Stimulated activated CD8-positive, alpha-beta memory T cell treated with anti-CD3 and anti-CD28 coated beads, Interleukin-15, amount 100 ng/mL, for 1 hour (primary cell): ENCODE data around the gene RIC3.

Experiments used
- DNase-seq: peaks from one replicate; pipeline ENCODE4 v3.0.0-alpha.2; 2020; ENCODE audit warnings: low read depth

Gene RIC3

GRCh38 chr11:8102965-8103364 is 65.9 kb downstream of the RIC3 start:
- DNase-seq = no peak

- DNase-seq = no peak
Observed at GRCh38 chr11:8102296-8102915, 66.4 kb downstream of the RIC3 start.

- DNase-seq = no peak
Observed at GRCh38 chr11:8101421-8101820, 67.4 kb downstream of the RIC3 start.

- no peak for DNase-seq
Observed at GRCh38 chr11:8100605-8101004, 68.2 kb downstream of the RIC3 start.

GRCh38 chr11:8100158-8100557 is 68.7 kb downstream of the RIC3 start:
- no peak for DNase-seq

GRCh38 chr11:8099291-8099899 is 69.4 kb downstream of the RIC3 start:
- DNase-seq = peak; percentile 63

- DNase-seq = no peak
Observed at GRCh38 chr11:8098879-8099278, 69.9 kb downstream of the RIC3 start.

GRCh38 chr11:8098361-8098760 is 70.5 kb downstream of the RIC3 start:
- no peak for DNase-seq

- DNase-seq = no peak
Observed at GRCh38 chr11:8097926-8098325, 70.9 kb downstream of the RIC3 start.

- DNase-seq = no peak
Observed at GRCh38 chr11:8097468-8097867, 71.4 kb downstream of the RIC3 start.

GRCh38 chr11:8097062-8097461 is 71.8 kb downstream of the RIC3 start:
- DNase-seq = no peak

GRCh38 chr11:8096575-8096974 is 72.2 kb downstream of the RIC3 start:
- no peak for DNase-seq

GRCh38 chr11:8095806-8096522 is 72.9 kb downstream of the RIC3 start:
- DNase-seq = no peak

- DNase-seq = no peak
Observed at GRCh38 chr11:8095371-8095770, 73.5 kb downstream of the RIC3 start.

GRCh38 chr11:8094656-8095055 is 74.2 kb downstream of the RIC3 start:
- no peak for DNase-seq

- no peak for DNase-seq
Observed at GRCh38 chr11:8093931-8094575, 74.8 kb downstream of the RIC3 start.

GRCh38 chr11:8092587-8093424 is 76.0 kb downstream of the RIC3 start:
- DNase-seq = no peak

- no peak for DNase-seq
Observed at GRCh38 chr11:8091721-8092120, 77.1 kb downstream of the RIC3 start.

GRCh38 chr11:8090756-8091155 is 78.1 kb downstream of the RIC3 start:
- no peak for DNase-seq

GRCh38 chr11:8089791-8090510 is 78.9 kb downstream of the RIC3 start:
- DNase-seq = no peak

- DNase-seq = no peak
Observed at GRCh38 chr11:8087756-8088155, 81.1 kb downstream of the RIC3 start.
